Mesendoderm (in vitro differentiated cells): Measurements from ENCODE around the gene ABHD4. TPM values are rescaled to one million over a fixed set of nuclear protein-coding genes. Genes with fewer than 3 reads are reported as not detected.

ENCODE experiments used
- DNase-seq: peaks from one replicate; pipeline ENCODE4 v3.0.0; 2013
- H2AK5ac ChIP-seq: 2 replicates; pipeline ENCODE4 v1.6.1; 2013; ENCODE audit warnings: low read length, inconsistent platforms
- H2BK120ac ChIP-seq: 2 replicates; pipeline ENCODE4 v1.6.1; 2013; ENCODE audit warnings: low read depth, mild to moderate bottlenecking, low read length, moderate library complexity, mixed read lengths
- H2BK15ac ChIP-seq: replicated peaks from 2 replicates; pipeline ENCODE4 v1.6.1; 2013; ENCODE audit warnings: low read depth, mild to moderate bottlenecking, moderate library complexity
- H2BK5ac ChIP-seq: 2 replicates; pipeline ENCODE4 v1.6.1; 2013; ENCODE audit warnings: low read length, inconsistent platforms
- H3K18ac ChIP-seq: 2 replicates; pipeline ENCODE4 v1.6.1; 2013; ENCODE audit warnings: mild to moderate bottlenecking, low read length, mixed read lengths
- H3K23ac ChIP-seq: one replicate; pipeline ENCODE4 v1.6.1; 2013; ENCODE audit warnings: low read length
- H3K27ac ChIP-seq: 2 replicates; pipeline ENCODE4 v1.5.1; 2013; ENCODE audit warnings: low read depth, mild to moderate bottlenecking, inconsistent platforms, low read length, moderate library complexity
- H3K27me3 ChIP-seq: 2 replicates; pipeline ENCODE4 v1.6.1; 2013; ENCODE audit warnings: low read length, control low read depth, mild to moderate bottlenecking, inconsistent platforms; ENCODE audit not compliant: insufficient read depth, poor library complexity
- H3K36me3 ChIP-seq: 2 replicates; pipeline ENCODE4 v1.6.1; 2013; ENCODE audit warnings: low read length, inconsistent platforms; ENCODE audit not compliant: control insufficient read depth, insufficient read depth
- H3K4ac ChIP-seq: one replicate; pipeline ENCODE4 v1.6.1; 2013; ENCODE audit warnings: low read depth, mild to moderate bottlenecking, low read length, moderate library complexity
- H3K4me1 ChIP-seq: 2 replicates; pipeline ENCODE4 v1.6.1; 2013; ENCODE audit warnings: low read depth, low read length, inconsistent platforms; ENCODE audit not compliant: control insufficient read depth
- H3K4me2 ChIP-seq: 2 replicates; pipeline ENCODE4 v1.6.1; 2013; ENCODE audit warnings: low read length
- H3K4me3 ChIP-seq: 2 replicates; pipeline ENCODE4 v1.5.1; 2013; ENCODE audit warnings: mild to moderate bottlenecking, low read length
- H3K56ac ChIP-seq: one replicate; pipeline ENCODE4 v1.6.1; 2013; ENCODE audit warnings: low read length
- H3K79me1 ChIP-seq: 2 replicates; pipeline ENCODE4 v1.6.1; 2013; ENCODE audit warnings: low read length, inconsistent platforms
- H3K79me2 ChIP-seq: 2 replicates; pipeline ENCODE4 v1.6.1; 2013; ENCODE audit warnings: mild to moderate bottlenecking, low read length; ENCODE audit not compliant: control insufficient read depth, insufficient read depth
- H3K9ac ChIP-seq: 2 replicates; pipeline ENCODE4 v1.6.1; 2013; ENCODE audit warnings: low read length, inconsistent platforms
- H4K5ac ChIP-seq: one replicate; pipeline ENCODE4 v1.6.1; 2013; ENCODE audit warnings: low read length
- H4K8ac ChIP-seq: one replicate; pipeline ENCODE4 v1.6.1; 2013; ENCODE audit warnings: low read depth, mild to moderate bottlenecking, control low read depth, low read length, moderate library complexity
- WGBS: extraction: QIAGEN DNeasy Blood & Tissue Kit; methylation state at CpG from one replicate; pipeline ENCODE4 v1.1.7; 2013; ENCODE audit warnings: low lambda C conversion rate, missing lambda C conversion rate; ENCODE audit not compliant: insufficient coverage; ENCODE audit errors: extremely low coverage; 5-methylcytosine and 5-hydroxymethylcytosine counted together
- polyA plus RNA-seq, 2 experiments: library from polyadenylated mRNA; stranded (reverse); fragments of 200-250 nt; gene quantifications; one replicate each; pipeline ENCODE4 v1.2.3, GENCODE V29; 2013

Gene ABHD4, protein sequence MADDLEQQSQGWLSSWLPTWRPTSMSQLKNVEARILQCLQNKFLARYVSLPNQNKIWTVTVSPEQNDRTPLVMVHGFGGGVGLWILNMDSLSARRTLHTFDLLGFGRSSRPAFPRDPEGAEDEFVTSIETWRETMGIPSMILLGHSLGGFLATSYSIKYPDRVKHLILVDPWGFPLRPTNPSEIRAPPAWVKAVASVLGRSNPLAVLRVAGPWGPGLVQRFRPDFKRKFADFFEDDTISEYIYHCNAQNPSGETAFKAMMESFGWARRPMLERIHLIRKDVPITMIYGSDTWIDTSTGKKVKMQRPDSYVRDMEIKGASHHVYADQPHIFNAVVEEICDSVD
- 35.9 TPM for polyA plus RNA-seq (2013, experiment 1 of 2)
- 31.8 TPM for polyA plus RNA-seq (2013, experiment 2 of 2)

DNA sequence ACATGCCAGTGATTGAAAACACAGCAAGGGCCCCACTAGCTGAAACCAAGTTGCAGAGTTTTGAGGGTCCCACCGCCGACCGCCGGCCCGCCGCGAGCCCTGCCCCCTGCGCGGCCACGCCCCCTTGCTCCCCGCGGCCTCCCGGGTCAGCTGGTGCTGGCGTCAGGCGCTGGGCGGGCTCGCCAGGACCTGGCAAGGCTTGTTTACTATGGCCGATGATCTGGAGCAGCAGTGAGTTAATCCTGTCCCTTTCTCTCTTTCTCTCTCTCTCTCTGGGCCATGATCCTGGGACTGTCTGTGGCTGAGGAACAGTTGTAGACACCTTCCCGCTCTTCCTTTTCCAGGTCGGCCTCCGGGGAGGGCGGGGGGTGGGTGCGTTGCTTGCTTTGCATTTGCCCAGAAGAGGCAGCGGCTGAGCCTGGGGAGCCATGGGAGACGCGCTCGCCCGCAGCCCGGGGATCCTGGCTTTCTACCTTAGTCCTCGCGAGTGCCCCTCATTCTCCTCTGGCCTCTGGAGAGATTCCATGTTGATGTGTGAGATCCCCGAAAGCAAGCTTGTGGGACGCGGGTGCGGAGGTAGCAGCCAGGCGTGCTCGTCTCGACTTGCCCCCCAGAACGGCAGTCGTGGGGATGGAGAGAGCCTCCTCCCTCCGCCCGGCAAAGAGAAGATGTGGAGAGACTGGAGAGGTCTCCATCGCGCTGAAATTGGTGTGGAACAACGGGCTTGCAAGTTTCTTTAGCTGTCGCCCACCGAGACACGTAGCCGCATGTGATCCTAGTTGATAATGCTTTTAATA, at the start of gene ABHD4:
Gene ABHD4 (plus strand): TSS at position 202 of the 797 bp plus-strand sequence. CDS start 7 bp downstream, at position 209.
- no peaks in the 10 kb centered on the region for H3K27me3 ChIP-seq
- no peak within 1 kb of the TSS for H4K5ac ChIP-seq
- H2BK15ac ChIP-seq: no peak within 1 kb of the TSS
- peaks cover 13% of the 10 kb centered on the region for H3K4me1 ChIP-seq
- H3K23ac ChIP-seq: no peak within 1 kb of the TSS
- peak within 1 kb of the TSS; percentile 91 for H3K4me3 ChIP-seq
- H3K79me2 ChIP-seq: peaks cover 9% of the 10 kb centered on the region
- no CpG with 5 or more reads among the region's 49 CpGs for WGBS
- peak; percentile 83 for DNase-seq
- peaks cover 10% of the 10 kb centered on the region for H3K36me3 ChIP-seq
- peak within 1 kb of the TSS; percentile 91 for H3K56ac ChIP-seq
- no peak within 1 kb of the TSS for H2AK5ac ChIP-seq
- H3K9ac ChIP-seq: peak within 1 kb of the TSS; percentile 86
- peak within 1 kb of the TSS; percentile 22 for H3K27ac ChIP-seq
- H3K79me1 ChIP-seq: peaks cover 7% of the 10 kb centered on the region
- H2BK5ac ChIP-seq: peak within 1 kb of the TSS; percentile 56
- no peak within 1 kb of the TSS for H3K4ac ChIP-seq
- H2BK120ac ChIP-seq: peak within 1 kb of the TSS; percentile 34
- H4K8ac ChIP-seq: no peak within 1 kb of the TSS
- H3K4me2 ChIP-seq: peak within 1 kb of the TSS; percentile 79
- H3K18ac ChIP-seq: peak within 1 kb of the TSS; percentile 55

DNA sequence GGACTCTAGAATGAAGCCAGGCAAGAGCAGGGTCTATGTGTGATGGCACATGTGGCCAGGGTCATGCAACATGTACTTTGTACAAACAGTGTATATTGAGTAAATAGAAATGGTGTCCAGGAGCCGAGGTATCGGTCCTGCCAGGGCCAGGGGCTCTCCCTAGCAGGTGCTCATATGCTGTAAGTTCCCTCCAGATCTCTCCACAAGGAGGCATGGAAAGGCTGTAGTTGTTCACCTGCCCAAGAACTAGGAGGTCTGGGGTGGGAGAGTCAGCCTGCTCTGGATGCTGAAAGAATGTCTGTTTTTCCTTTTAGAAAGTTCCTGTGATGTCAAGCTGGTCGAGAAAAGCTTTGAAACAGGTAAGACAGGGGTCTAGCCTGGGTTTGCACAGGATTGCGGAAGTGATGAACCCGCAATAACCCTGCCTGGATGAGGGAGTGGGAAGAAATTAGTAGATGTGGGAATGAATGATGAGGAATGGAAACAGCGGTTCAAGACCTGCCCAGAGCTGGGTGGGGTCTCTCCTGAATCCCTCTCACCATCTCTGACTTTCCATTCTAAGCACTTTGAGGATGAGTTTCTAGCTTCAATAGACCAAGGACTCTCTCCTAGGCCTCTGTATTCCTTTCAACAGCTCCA, 48.7 kb upstream of the ABHD4 start:
- Histone ChIP-seq H3K18ac (peak overlapping the region; percentile 24), H3K79me1 (no peaks in the 10 kb centered on the region), H2BK15ac (no peak overlapping the region), H4K5ac (no peak overlapping the region), H2AK5ac (peak overlapping the region; percentile 4), H3K79me2 (no peaks in the 10 kb centered on the region), H3K4me3 (no peak overlapping the region), H2BK5ac (no peak overlapping the region), H3K23ac (no peak overlapping the region), H3K4me2 (no peak overlapping the region), H2BK120ac (peak overlapping the region; percentile 19), H3K56ac (peak overlapping the region; percentile 54), H3K27me3 (no peaks in the 10 kb centered on the region), H4K8ac (no peak overlapping the region), H3K27ac (peak overlapping the region; percentile 37), H3K4me1 (peaks cover 14% of the 10 kb centered on the region), H3K36me3 (no peaks in the 10 kb centered on the region), H3K4ac (no peak overlapping the region), H3K9ac (no peak overlapping the region)
- no CpG with 5 or more reads among the region's 6 CpGs for WGBS
- no peak for DNase-seq

DNA sequence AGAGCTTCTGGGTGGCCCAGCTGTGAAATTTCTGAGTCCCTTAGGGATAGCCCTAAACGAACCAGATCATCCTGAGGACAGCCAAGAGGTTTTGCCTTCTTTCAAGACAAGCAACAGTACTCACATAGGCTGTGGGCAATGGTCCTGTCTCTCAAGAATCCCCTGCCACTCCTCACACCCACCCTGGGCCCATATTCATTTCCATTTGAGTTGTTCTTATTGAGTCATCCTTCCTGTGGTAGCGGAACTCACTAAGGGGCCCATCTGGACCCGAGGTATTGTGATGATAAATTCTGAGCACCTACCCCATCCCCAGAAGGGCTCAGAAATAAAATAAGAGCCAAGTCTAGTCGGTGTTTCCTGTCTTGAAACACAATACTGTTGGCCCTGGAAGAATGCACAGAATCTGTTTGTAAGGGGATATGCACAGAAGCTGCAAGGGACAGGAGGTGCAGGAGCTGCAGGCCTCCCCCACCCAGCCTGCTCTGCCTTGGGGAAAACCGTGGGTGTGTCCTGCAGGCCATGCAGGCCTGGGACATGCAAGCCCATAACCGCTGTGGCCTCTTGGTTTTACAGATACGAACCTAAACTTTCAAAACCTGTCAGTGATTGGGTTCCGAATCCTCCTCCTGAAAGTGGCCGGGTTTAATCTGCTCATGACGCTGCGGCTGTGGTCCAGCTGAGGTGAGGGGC, 48.0 kb upstream of the ABHD4 start:
- DNase-seq: no peak
- Histone ChIP-seq H3K36me3 (no peaks in the 10 kb centered on the region), H3K27me3 (no peaks in the 10 kb centered on the region), H3K79me1 (no peaks in the 10 kb centered on the region), H3K79me2 (no peaks in the 10 kb centered on the region), H3K27ac (peak overlapping the region; percentile 37), H3K4me3 (no peak overlapping the region), H3K23ac (no peak overlapping the region), H3K4me2 (no peak overlapping the region), H3K18ac (peak overlapping the region; percentile 24), H3K56ac (peak overlapping the region; percentile 68), H4K8ac (no peak overlapping the region), H3K9ac (peak overlapping the region; percentile 15), H2BK15ac (no peak overlapping the region), H3K4ac (no peak overlapping the region), H2BK120ac (no peak overlapping the region), H4K5ac (no peak overlapping the region), H2AK5ac (peak overlapping the region; percentile 10), H2BK5ac (no peak overlapping the region), H3K4me1 (peaks cover 14% of the 10 kb centered on the region)
- no CpG with 5 or more reads among the region's 11 CpGs for WGBS

DNA sequence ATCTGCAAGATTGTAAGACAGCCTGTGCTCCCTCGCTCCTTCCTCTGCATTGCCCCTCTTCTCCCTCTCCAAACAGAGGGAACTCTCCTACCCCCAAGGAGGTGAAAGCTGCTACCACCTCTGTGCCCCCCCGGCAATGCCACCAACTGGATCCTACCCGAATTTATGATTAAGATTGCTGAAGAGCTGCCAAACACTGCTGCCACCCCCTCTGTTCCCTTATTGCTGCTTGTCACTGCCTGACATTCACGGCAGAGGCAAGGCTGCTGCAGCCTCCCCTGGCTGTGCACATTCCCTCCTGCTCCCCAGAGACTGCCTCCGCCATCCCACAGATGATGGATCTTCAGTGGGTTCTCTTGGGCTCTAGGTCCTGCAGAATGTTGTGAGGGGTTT, 46.5 kb upstream of the ABHD4 start:
- H3K79me2 ChIP-seq: no peaks in the 10 kb centered on the region
- H3K56ac ChIP-seq: peak overlapping the region; percentile 28
- peaks cover 9% of the 10 kb centered on the region for H3K4me1 ChIP-seq
- no peaks in the 10 kb centered on the region for H3K27me3 ChIP-seq
- no peaks in the 10 kb centered on the region for H3K79me1 ChIP-seq
- H3K4me2 ChIP-seq: no peak overlapping the region
- H3K23ac ChIP-seq: no peak overlapping the region
- H3K36me3 ChIP-seq: no peaks in the 10 kb centered on the region
- no peak overlapping the region for H4K8ac ChIP-seq
- H2AK5ac ChIP-seq: no peak overlapping the region
- no peak overlapping the region for H3K4me3 ChIP-seq
- H3K9ac ChIP-seq: no peak overlapping the region
- no peak overlapping the region for H3K18ac ChIP-seq
- no peak for DNase-seq
- no peak overlapping the region for H2BK120ac ChIP-seq
- no peak overlapping the region for H2BK15ac ChIP-seq
- no CpG with 5 or more reads among the region's 5 CpGs for WGBS
- no peak overlapping the region for H3K27ac ChIP-seq
- H4K5ac ChIP-seq: no peak overlapping the region
- no peak overlapping the region for H2BK5ac ChIP-seq
- no peak overlapping the region for H3K4ac ChIP-seq

DNA sequence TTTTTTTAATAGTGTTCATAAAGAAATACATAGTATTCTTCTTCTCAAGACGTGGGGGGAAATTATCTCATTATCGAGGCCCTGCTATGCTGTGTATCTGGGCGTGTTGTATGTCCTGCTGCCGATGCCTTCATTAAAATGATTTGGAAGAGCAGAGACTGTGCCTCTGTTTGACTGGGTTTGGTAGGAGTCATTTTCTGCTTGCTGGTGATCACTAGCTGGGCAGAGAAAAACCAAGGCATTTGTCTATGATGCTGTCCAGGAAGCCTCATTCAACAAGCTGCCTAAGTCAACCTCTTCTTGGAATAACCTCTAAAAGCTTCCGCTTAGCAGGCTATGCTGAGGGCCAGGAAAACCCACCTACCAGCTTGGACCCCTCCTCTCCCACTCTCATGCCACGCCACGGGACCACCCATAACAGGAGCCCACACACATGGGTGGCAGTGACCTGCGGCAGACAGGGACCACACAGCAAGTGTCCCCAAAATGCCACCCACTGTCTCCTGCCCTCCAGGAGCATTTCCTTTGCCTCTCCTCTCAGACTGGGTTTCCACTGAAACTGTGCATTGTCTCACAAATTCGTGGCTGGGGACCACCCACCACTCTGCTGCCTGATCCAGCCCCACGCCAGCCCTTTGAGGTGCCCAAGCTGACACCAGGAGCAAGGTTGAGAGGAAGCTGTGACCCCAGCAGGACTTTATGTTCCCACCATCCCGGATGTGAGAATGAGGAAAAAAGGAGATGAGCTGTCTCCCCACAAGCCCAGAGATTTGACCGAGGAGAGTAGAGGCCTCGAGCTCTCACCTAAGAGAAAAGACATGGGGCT, 45.9 kb upstream of the ABHD4 start:
- Histone ChIP-seq H4K5ac (no peak overlapping the region), H3K27me3 (no peaks in the 10 kb centered on the region), H3K56ac (peak overlapping the region; percentile 40), H3K4me1 (peaks cover 6% of the 10 kb centered on the region), H3K9ac (no peak overlapping the region), H4K8ac (no peak overlapping the region), H2BK120ac (no peak overlapping the region), H3K79me2 (no peaks in the 10 kb centered on the region), H3K4me3 (no peak overlapping the region), H2AK5ac (peak overlapping the region; percentile 56), H3K79me1 (no peaks in the 10 kb centered on the region), H3K27ac (no peak overlapping the region), H3K4ac (no peak overlapping the region), H3K18ac (no peak overlapping the region), H2BK5ac (no peak overlapping the region), H3K36me3 (no peaks in the 10 kb centered on the region), H3K4me2 (no peak overlapping the region), H2BK15ac (no peak overlapping the region), H3K23ac (no peak overlapping the region)
- WGBS: no CpG with 5 or more reads among the region's 13 CpGs
- DNase-seq: no peak
